NT2/D1 (cell line): Measurements from ENCODE around the gene TECTA.
"Not testable (repeated sequence)": the region's sequence is repeated elsewhere in the genome, so short reads cannot be mapped to it uniquely, and the experiment has no call there.

ENCODE experiments used
- SUZ12 ChIP-seq: IDR thresholded peaks from 2 replicates; pipeline ENCODE4 v1.6.1; 2011; ENCODE audit not compliant: insufficient read length, insufficient read depth; ENCODE audit errors: extremely low read depth
- YY1 ChIP-seq: IDR thresholded peaks from 2 replicates; pipeline ENCODE4 v1.6.1; 2011; ENCODE audit not compliant: insufficient read length, insufficient read depth
- ZNF274 ChIP-seq: IDR thresholded peaks from 2 replicates; pipeline ENCODE4 v1.6.1; 2011; ENCODE audit warnings: mild to moderate bottlenecking, low read depth, low read length

DNA sequence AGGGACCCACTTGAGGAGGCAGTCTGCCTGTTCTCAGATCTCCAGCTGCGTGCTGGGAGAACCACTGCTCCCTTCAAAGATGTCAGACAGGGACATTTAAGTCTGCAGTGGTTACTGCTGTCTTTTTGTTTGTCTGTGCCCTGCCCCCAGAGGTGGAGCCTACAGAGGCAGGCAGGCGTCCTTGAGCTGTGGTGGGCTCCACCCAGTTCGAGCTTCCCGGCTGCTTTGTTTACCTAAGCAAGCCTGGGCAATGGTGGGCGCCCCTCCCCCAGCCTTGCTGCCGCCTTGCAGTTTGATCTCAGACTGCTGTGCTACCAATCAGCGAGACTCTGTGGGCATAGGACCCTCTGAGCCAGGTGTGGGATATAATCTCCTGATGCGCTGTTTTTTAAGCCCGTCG is 76.6 kb downstream of the TECTA start:
- TF ChIP-seq SUZ12, YY1, ZNF274: not testable (repeated sequence)
